Muscle layer of colon (tissue), 2 donors: ENCODE measurements around the gene XPO6.
A peak's percentile ranks its signal among the peaks of the same experiment; 100 is the strongest.

ENCODE experiments used
- H3K27ac ChIP-seq: one replicate; pipeline ENCODE4 v1.7.0; 2013; ENCODE audit warnings: low read depth, mild to moderate bottlenecking, low read length, moderate library complexity
- H3K27me3 ChIP-seq, 2 donors: one replicate each; pipeline ENCODE4 v1.7.0; 2013; ENCODE audit warnings: low read length in 2 of 2, mild to moderate bottlenecking in 2 of 2; ENCODE audit not compliant: insufficient read depth in 2 of 2, control insufficient read depth in 1 of 2
- H3K36me3 ChIP-seq: one replicate; pipeline ENCODE4 v1.7.0; 2013; ENCODE audit warnings: mild to moderate bottlenecking, low read length; ENCODE audit not compliant: insufficient read depth
- H3K4me1 ChIP-seq: one replicate; pipeline ENCODE4 v1.7.0; 2013; ENCODE audit warnings: mild to moderate bottlenecking, low read length; ENCODE audit not compliant: insufficient read depth
- H3K4me3 ChIP-seq, 2 donors: one replicate each; pipeline ENCODE4 v1.7.0; 2013; ENCODE audit warnings: low read length in 2 of 2, low read depth in 1 of 2, mild to moderate bottlenecking in 1 of 2, moderate library complexity in 1 of 2
- H3K9ac ChIP-seq: one replicate; pipeline ENCODE4 v1.7.0; 2013; ENCODE audit warnings: low read length
- H3K9me3 ChIP-seq: one replicate; pipeline ENCODE4 v1.7.0; 2013; ENCODE audit warnings: mild to moderate bottlenecking, low read length
- donor health status: abdominal sarcoma.
- donor health status: Adenocarcinoma of cecum.

Gene XPO6

GRCh38 chr16:28145796-28146195 lies 66.0 kb downstream of the XPO6 start:
- no peak overlapping the region for H3K9ac ChIP-seq
- H3K4me1 ChIP-seq: no peaks in the 10 kb centered on the region
- no peak overlapping the region for H3K4me3 ChIP-seq
- H3K27me3 ChIP-seq: no peaks in the 10 kb centered on the region
- no peaks in the 10 kb centered on the region for H3K9me3 ChIP-seq
- H3K36me3 ChIP-seq: peaks cover 46% of the 10 kb centered on the region
- H3K27ac ChIP-seq: no peak overlapping the region

GRCh38 chr16:28140788-28141618 lies 70.8 kb downstream of the XPO6 start:
- Histone ChIP-seq H3K36me3 (peaks cover 18% of the 10 kb centered on the region), H3K9ac (no peak overlapping the region), H3K27ac (no peak overlapping the region), H3K4me1 (peaks cover under 1% of the 10 kb centered on the region), H3K4me3 (no peak overlapping the region), H3K27me3 (no peaks in the 10 kb centered on the region), H3K9me3 (no peaks in the 10 kb centered on the region)

- no peak overlapping the region for H3K9ac ChIP-seq
- peaks cover 3% of the 10 kb centered on the region for H3K4me1 ChIP-seq
- H3K36me3 ChIP-seq: peaks cover 24% of the 10 kb centered on the region
- H3K9me3 ChIP-seq: no peaks in the 10 kb centered on the region
- H3K27ac ChIP-seq: no peak overlapping the region
- no peak overlapping the region for H3K4me3 ChIP-seq
- H3K27me3 ChIP-seq: no peaks in the 10 kb centered on the region
These were observed 72.2 kb downstream of the XPO6 start for GRCh38 chr16:28139530-28139929.

GRCh38 chr16:28136751-28137434 lies 74.9 kb downstream of the XPO6 start:
- Histone ChIP-seq H3K9ac (no peak overlapping the region), H3K27me3 (no peaks in the 10 kb centered on the region), H3K4me1 (peaks cover 3% of the 10 kb centered on the region), H3K4me3 (no peak overlapping the region), H3K36me3 (peaks cover 35% of the 10 kb centered on the region), H3K9me3 (no peaks in the 10 kb centered on the region), H3K27ac (no peak overlapping the region)

GRCh38 chr16:28133666-28134065 lies 78.1 kb downstream of the XPO6 start:
- H3K9me3 ChIP-seq: no peaks in the 10 kb centered on the region
- no peak overlapping the region for H3K4me3 ChIP-seq
- H3K36me3 ChIP-seq: peaks cover 56% of the 10 kb centered on the region
- no peak overlapping the region for H3K27ac ChIP-seq
- H3K4me1 ChIP-seq: peaks cover 21% of the 10 kb centered on the region
- no peaks in the 10 kb centered on the region for H3K27me3 ChIP-seq
- H3K9ac ChIP-seq: no peak overlapping the region

- Histone ChIP-seq H3K36me3 (peaks cover 63% of the 10 kb centered on the region), H3K4me3 (no peak overlapping the region), H3K9ac (no peak overlapping the region), H3K27me3 (no peaks in the 10 kb centered on the region), H3K4me1 (peaks cover 21% of the 10 kb centered on the region), H3K9me3 (no peaks in the 10 kb centered on the region), H3K27ac (peak overlapping the region; percentile 24)
These were observed 79.9 kb downstream of the XPO6 start for GRCh38 chr16:28131743-28132393.

- no peaks in the 10 kb centered on the region for H3K9me3 ChIP-seq
- H3K36me3 ChIP-seq: peaks cover 63% of the 10 kb centered on the region
- H3K27me3 ChIP-seq: no peaks in the 10 kb centered on the region
- H3K9ac ChIP-seq: no peak overlapping the region
- peak overlapping the region; percentile 24 for H3K27ac ChIP-seq
- peaks cover 21% of the 10 kb centered on the region for H3K4me1 ChIP-seq
- H3K4me3 ChIP-seq: no peak overlapping the region
These were observed 80.6 kb downstream of the XPO6 start for GRCh38 chr16:28131181-28131580.

- Histone ChIP-seq H3K9ac (no peak overlapping the region), H3K4me3 (no peak overlapping the region), H3K9me3 (no peaks in the 10 kb centered on the region), H3K4me1 (peaks cover 18% of the 10 kb centered on the region), H3K27me3 (no peaks in the 10 kb centered on the region), H3K27ac (peak overlapping the region; percentile 48), H3K36me3 (peaks cover 67% of the 10 kb centered on the region)
These were observed 81.4 kb downstream of the XPO6 start for GRCh38 chr16:28130099-28131088.

- no peak overlapping the region for H3K4me3 ChIP-seq
- no peaks in the 10 kb centered on the region for H3K27me3 ChIP-seq
- peaks cover 64% of the 10 kb centered on the region for H3K36me3 ChIP-seq
- H3K9me3 ChIP-seq: no peaks in the 10 kb centered on the region
- H3K9ac ChIP-seq: no peak overlapping the region
- no peak overlapping the region for H3K27ac ChIP-seq
- peaks cover 18% of the 10 kb centered on the region for H3K4me1 ChIP-seq
These were observed 84.8 kb downstream of the XPO6 start for GRCh38 chr16:28126684-28127620.

GRCh38 chr16:28125592-28125991 lies 86.2 kb downstream of the XPO6 start:
- no peak overlapping the region for H3K9ac ChIP-seq
- no peaks in the 10 kb centered on the region for H3K27me3 ChIP-seq
- peaks cover 11% of the 10 kb centered on the region for H3K4me1 ChIP-seq
- no peak overlapping the region for H3K4me3 ChIP-seq
- H3K36me3 ChIP-seq: peaks cover 69% of the 10 kb centered on the region
- no peak overlapping the region for H3K27ac ChIP-seq
- no peaks in the 10 kb centered on the region for H3K9me3 ChIP-seq
